ENCODE results near the gene COL6A1.

Gene COL6A1

GRCh38 chr21:45993210-45994085 lies 11.9 kb downstream of the COL6A1 start:
- Histone ChIP-seq H3K79me2 (ENCODE audit: insufficient read depth, low read length) (no peaks in the 10 kb centered on the region), H3K27ac (ENCODE audit: low read length) (no peak overlapping the region), H3K4me1 (ENCODE audit: insufficient read depth, low read length) (no peaks in the 10 kb centered on the region), H3K27me3 (ENCODE audit: insufficient read depth, low read length, poor library complexity) (no peaks in the 10 kb centered on the region), H3K9ac (ENCODE audit: low read depth, low read length) (no peak overlapping the region), H4K20me1 (ENCODE audit: insufficient read depth, low read length) (no peaks in the 10 kb centered on the region; the same call in 1 of the 2 replicates), H2AFZ (ENCODE audit: low read depth, low read length) (no peak overlapping the region), H3K4me3 (ENCODE audit: low read depth in 1 of 2, low read length in 2 of 2) (no peak overlapping the region), H3K36me3 (ENCODE audit: insufficient read depth, low read length) (no peaks in the 10 kb centered on the region), H3K4me2 (ENCODE audit: insufficient read depth, low read length) (no peak overlapping the region), H3K9me3 (ENCODE audit: insufficient read depth, low read length, severe bottlenecking) (no peaks in the 10 kb centered on the region)
- no peak for ATAC-seq (ENCODE audit: insufficient read depth, low read depth)
- TF ChIP-seq CTCF (IDR thresholded peaks at IDR 0.05; ENCODE audit: borderline replicate concordance, extremely low read depth, low read length, poor library complexity, severe bottlenecking), result no peak
- TF ChIP-seq EZH2 (IDR thresholded peaks at IDR 0.05; ENCODE audit: borderline replicate concordance, low read depth, low read length, severe bottlenecking), result no peak
- no peak for DNase-seq

GRCh38 chr21:45994086-45994661 lies 12.6 kb downstream of the COL6A1 start:
- TF ChIP-seq CTCF (IDR thresholded peaks at IDR 0.05; ENCODE audit: borderline replicate concordance, extremely low read depth, low read length, poor library complexity, severe bottlenecking) (no peak), EZH2 (IDR thresholded peaks at IDR 0.05; ENCODE audit: borderline replicate concordance, low read depth, low read length, severe bottlenecking) (no peak)
- Histone ChIP-seq H3K9me3 (ENCODE audit: insufficient read depth, low read length, severe bottlenecking) (no peaks in the 10 kb centered on the region), H3K9ac (ENCODE audit: low read depth, low read length) (no peak overlapping the region), H3K27me3 (ENCODE audit: insufficient read depth, low read length, poor library complexity) (no peaks in the 10 kb centered on the region), H2AFZ (ENCODE audit: low read depth, low read length) (no peak overlapping the region), H3K4me1 (ENCODE audit: insufficient read depth, low read length) (no peaks in the 10 kb centered on the region), H3K79me2 (ENCODE audit: insufficient read depth, low read length) (no peaks in the 10 kb centered on the region), H3K4me2 (ENCODE audit: insufficient read depth, low read length) (no peak overlapping the region), H4K20me1 (ENCODE audit: insufficient read depth, low read length) (no peaks in the 10 kb centered on the region; the same call in 1 of the 2 replicates), H3K27ac (ENCODE audit: low read length) (no peak overlapping the region), H3K36me3 (ENCODE audit: insufficient read depth, low read length) (no peaks in the 10 kb centered on the region), H3K4me3 (ENCODE audit: low read depth in 1 of 2, low read length in 2 of 2) (no peak overlapping the region)
- ATAC-seq (ENCODE audit: insufficient read depth, low read depth) (no peak), DNase-seq (no peak)

- H3K4me3 ChIP-seq (ENCODE audit: low read depth in 1 of 2, low read length in 2 of 2), result no peak overlapping the region
- H3K9ac ChIP-seq (ENCODE audit: low read depth, low read length), result no peak overlapping the region
- H2AFZ ChIP-seq (ENCODE audit: low read depth, low read length), result no peak overlapping the region
- TF ChIP-seq EZH2 (IDR thresholded peaks at IDR 0.05; ENCODE audit: borderline replicate concordance, low read depth, low read length, severe bottlenecking), result no peak
- no peak for TF ChIP-seq CTCF (IDR thresholded peaks at IDR 0.05; ENCODE audit: borderline replicate concordance, extremely low read depth, low read length, poor library complexity, severe bottlenecking)
- no peak overlapping the region for H3K27ac ChIP-seq (ENCODE audit: low read length)
- no peaks in the 10 kb centered on the region for H3K27me3 ChIP-seq (ENCODE audit: insufficient read depth, low read length, poor library complexity)
- H3K36me3 ChIP-seq (ENCODE audit: insufficient read depth, low read length), result no peaks in the 10 kb centered on the region
- H3K4me2 ChIP-seq (ENCODE audit: insufficient read depth, low read length), result no peak overlapping the region
- H4K20me1 ChIP-seq (ENCODE audit: insufficient read depth, low read length), result no peaks in the 10 kb centered on the region; the same call in 1 of the 2 replicates
- no peaks in the 10 kb centered on the region for H3K4me1 ChIP-seq (ENCODE audit: insufficient read depth, low read length)
- DNase-seq, result no peak
- no peaks in the 10 kb centered on the region for H3K79me2 ChIP-seq (ENCODE audit: insufficient read depth, low read length)
- H3K9me3 ChIP-seq (ENCODE audit: insufficient read depth, low read length, severe bottlenecking), result no peaks in the 10 kb centered on the region
- ATAC-seq (ENCODE audit: insufficient read depth, low read depth), result no peak
These were observed 13.5 kb downstream of the COL6A1 start for GRCh38 chr21:45994759-45995685.
